ENCODE data around the gene RAB11FIP5. TPM values are rescaled to one million over a fixed set of nuclear protein-coding genes. Genes with fewer than 3 reads are reported as not detected.

The RAB11FIP5 gene
- total RNA-seq, 1 donor from 2014 or later, result 12.0 TPM

GRCh38 chr2:73063472-73063871, 49.3 kb downstream of the RAB11FIP5 start:
- Histone ChIP-seq H3K27ac (ENCODE audit: low read depth, low read length) (peak overlapping the region; percentile 83), H3K4me1 (ENCODE audit: control insufficient read depth in 3 of 3, insufficient read depth in 3 of 3, low read length in 3 of 3) (peaks cover 23 to 36% (median 24%) of the 10 kb centered on the region in 3 donors), H3K36me3 (ENCODE audit: control insufficient read depth in 3 of 3, insufficient read depth in 3 of 3, low read length in 3 of 3) (peaks cover 0 to under 1% (median 0%) of the 10 kb centered on the region in 3 donors), H3K4me3 (ENCODE audit: low read length in 3 of 3) (no peak overlapping the region), H3K27me3 (ENCODE audit: control insufficient read depth in 3 of 3, insufficient read depth in 3 of 3, low read length in 3 of 3) (no peaks in the 10 kb centered on the region), H3K9me3 (ENCODE audit: control insufficient read depth in 3 of 3, low read length in 3 of 3) (no peaks in the 10 kb centered on the region), H3K9ac (ENCODE audit: low read depth in 1 of 3, low read length in 3 of 3) (no peak overlapping the region)

GRCh38 chr2:73059106-73059505, 53.6 kb downstream of the RAB11FIP5 start:
- H3K4me1 ChIP-seq (ENCODE audit: control insufficient read depth in 3 of 3, insufficient read depth in 3 of 3, low read length in 3 of 3), result peaks cover 6 to 19% (median 12%) of the 10 kb centered on the region in 3 donors
- H3K4me3 ChIP-seq (ENCODE audit: low read length in 3 of 3), result no peak overlapping the region
- no peak overlapping the region for H3K27ac ChIP-seq (ENCODE audit: low read depth, low read length)
- no peak overlapping the region for H3K9ac ChIP-seq (ENCODE audit: low read depth in 1 of 3, low read length in 3 of 3)
- peaks cover 11 to 20% (median 11%) of the 10 kb centered on the region in 3 donors for H3K36me3 ChIP-seq (ENCODE audit: control insufficient read depth in 3 of 3, insufficient read depth in 3 of 3, low read length in 3 of 3)
- no peaks in the 10 kb centered on the region for H3K27me3 ChIP-seq (ENCODE audit: control insufficient read depth in 3 of 3, insufficient read depth in 3 of 3, low read length in 3 of 3)
- H3K9me3 ChIP-seq (ENCODE audit: control insufficient read depth in 3 of 3, low read length in 3 of 3), result peaks cover 0 to 4% (median 0%) of the 10 kb centered on the region in 3 donors

GRCh38 chr2:73054980-73055379, 57.8 kb downstream of the RAB11FIP5 start:
- H3K4me1 ChIP-seq (ENCODE audit: control insufficient read depth in 3 of 3, insufficient read depth in 3 of 3, low read length in 3 of 3), result peaks cover 2 to 7% (median 6%) of the 10 kb centered on the region in 3 donors
- no peaks in the 10 kb centered on the region for H3K27me3 ChIP-seq (ENCODE audit: control insufficient read depth in 3 of 3, insufficient read depth in 3 of 3, low read length in 3 of 3)
- H3K36me3 ChIP-seq (ENCODE audit: control insufficient read depth in 3 of 3, insufficient read depth in 3 of 3, low read length in 3 of 3), result peaks cover 11 to 23% (median 20%) of the 10 kb centered on the region in 3 donors
- H3K4me3 ChIP-seq (ENCODE audit: low read length in 3 of 3), result no peak overlapping the region
- peaks cover 0 to 4% (median 0%) of the 10 kb centered on the region in 3 donors for H3K9me3 ChIP-seq (ENCODE audit: control insufficient read depth in 3 of 3, low read length in 3 of 3)
- no peak overlapping the region for H3K9ac ChIP-seq (ENCODE audit: low read depth in 1 of 3, low read length in 3 of 3)
- no peak overlapping the region for H3K27ac ChIP-seq (ENCODE audit: low read depth, low read length)

GRCh38 chr2:73053316-73054114, 59.2 kb downstream of the RAB11FIP5 start:
- Histone ChIP-seq H3K4me1 (ENCODE audit: control insufficient read depth in 3 of 3, insufficient read depth in 3 of 3, low read length in 3 of 3) (no peaks in the 10 kb centered on the region), H3K36me3 (ENCODE audit: control insufficient read depth in 3 of 3, insufficient read depth in 3 of 3, low read length in 3 of 3) (peaks cover 11 to 23% (median 20%) of the 10 kb centered on the region in 3 donors), H3K27ac (ENCODE audit: low read depth, low read length) (no peak overlapping the region), H3K4me3 (ENCODE audit: low read length in 3 of 3) (no peak overlapping the region), H3K9me3 (ENCODE audit: control insufficient read depth in 3 of 3, low read length in 3 of 3) (peaks cover 0 to 4% (median 0%) of the 10 kb centered on the region in 3 donors), H3K27me3 (ENCODE audit: control insufficient read depth in 3 of 3, insufficient read depth in 3 of 3, low read length in 3 of 3) (no peaks in the 10 kb centered on the region), H3K9ac (ENCODE audit: low read depth in 1 of 3, low read length in 3 of 3) (no peak overlapping the region)

GRCh38 chr2:73050121-73050545, 62.6 kb downstream of the RAB11FIP5 start:
- peaks cover 2 to 9% (median 3%) of the 10 kb centered on the region in 3 donors for H3K36me3 ChIP-seq (ENCODE audit: control insufficient read depth in 3 of 3, insufficient read depth in 3 of 3, low read length in 3 of 3)

GRCh38 chr2:73043929-73044832, 68.6 kb downstream of the RAB11FIP5 start:
- no peaks in the 10 kb centered on the region for H3K4me1 ChIP-seq (ENCODE audit: control insufficient read depth in 3 of 3, insufficient read depth in 3 of 3, low read length in 3 of 3)
- H3K27me3 ChIP-seq (ENCODE audit: control insufficient read depth in 3 of 3, insufficient read depth in 3 of 3, low read length in 3 of 3), result no peaks in the 10 kb centered on the region
- no peaks in the 10 kb centered on the region for H3K9me3 ChIP-seq (ENCODE audit: control insufficient read depth in 3 of 3, low read length in 3 of 3)
- H3K9ac ChIP-seq (ENCODE audit: low read depth in 1 of 3, low read length in 3 of 3), result no peak overlapping the region
- no peak overlapping the region for H3K4me3 ChIP-seq (ENCODE audit: low read length in 3 of 3)
- peaks cover 0 to 9% (median 4%) of the 10 kb centered on the region in 3 donors for H3K36me3 ChIP-seq (ENCODE audit: control insufficient read depth in 3 of 3, insufficient read depth in 3 of 3, low read length in 3 of 3)
- no peak overlapping the region for H3K27ac ChIP-seq (ENCODE audit: low read depth, low read length)

More at GRCh38 chr2:73050121-73050545, 62.6 kb downstream of the RAB11FIP5 start:
- no peak overlapping the region for H3K9ac ChIP-seq (ENCODE audit: low read depth in 1 of 3, low read length in 3 of 3)
- no peaks in the 10 kb centered on the region for H3K4me1 ChIP-seq (ENCODE audit: control insufficient read depth in 3 of 3, insufficient read depth in 3 of 3, low read length in 3 of 3)
- H3K27me3 ChIP-seq (ENCODE audit: control insufficient read depth in 3 of 3, insufficient read depth in 3 of 3, low read length in 3 of 3), result no peaks in the 10 kb centered on the region
- no peak overlapping the region for H3K4me3 ChIP-seq (ENCODE audit: low read length in 3 of 3)
- H3K9me3 ChIP-seq (ENCODE audit: control insufficient read depth in 3 of 3, low read length in 3 of 3), result no peaks in the 10 kb centered on the region
- no peak overlapping the region for H3K27ac ChIP-seq (ENCODE audit: low read depth, low read length)

GRCh38 chr2:73043276-73043675, 69.5 kb downstream of the RAB11FIP5 start:
- H3K27me3 ChIP-seq (ENCODE audit: control insufficient read depth in 3 of 3, insufficient read depth in 3 of 3, low read length in 3 of 3), result no peaks in the 10 kb centered on the region
- peaks cover under 1 to 10% (median 5%) of the 10 kb centered on the region in 3 donors for H3K36me3 ChIP-seq (ENCODE audit: control insufficient read depth in 3 of 3, insufficient read depth in 3 of 3, low read length in 3 of 3)
- H3K9ac ChIP-seq (ENCODE audit: low read depth in 1 of 3, low read length in 3 of 3), result no peak overlapping the region
- no peak overlapping the region for H3K27ac ChIP-seq (ENCODE audit: low read depth, low read length)
- H3K9me3 ChIP-seq (ENCODE audit: control insufficient read depth in 3 of 3, low read length in 3 of 3), result no peaks in the 10 kb centered on the region
- H3K4me3 ChIP-seq (ENCODE audit: low read length in 3 of 3), result no peak overlapping the region
- H3K4me1 ChIP-seq (ENCODE audit: control insufficient read depth in 3 of 3, insufficient read depth in 3 of 3, low read length in 3 of 3), result no peaks in the 10 kb centered on the region

GRCh38 chr2:73037947-73038585, 74.7 kb downstream of the RAB11FIP5 start:
- no peak overlapping the region for H3K4me3 ChIP-seq (ENCODE audit: low read length in 3 of 3)
- H3K27me3 ChIP-seq (ENCODE audit: control insufficient read depth in 3 of 3, insufficient read depth in 3 of 3, low read length in 3 of 3), result no peaks in the 10 kb centered on the region
- H3K27ac ChIP-seq (ENCODE audit: low read depth, low read length), result no peak overlapping the region
- peaks cover 7 to 17% (median 9%) of the 10 kb centered on the region in 3 donors for H3K36me3 ChIP-seq (ENCODE audit: control insufficient read depth in 3 of 3, insufficient read depth in 3 of 3, low read length in 3 of 3)
- no peak overlapping the region for H3K9ac ChIP-seq (ENCODE audit: low read depth in 1 of 3, low read length in 3 of 3)
- no peaks in the 10 kb centered on the region for H3K9me3 ChIP-seq (ENCODE audit: control insufficient read depth in 3 of 3, low read length in 3 of 3)
- H3K4me1 ChIP-seq (ENCODE audit: control insufficient read depth in 3 of 3, insufficient read depth in 3 of 3, low read length in 3 of 3), result peaks cover 0 to 3% (median 2%) of the 10 kb centered on the region in 3 donors

GRCh38 chr2:73036766-73037165, 76.0 kb downstream of the RAB11FIP5 start:
- Histone ChIP-seq H3K27ac (ENCODE audit: low read depth, low read length) (no peak overlapping the region), H3K4me1 (ENCODE audit: control insufficient read depth in 3 of 3, insufficient read depth in 3 of 3, low read length in 3 of 3) (peaks cover 0 to 3% (median 2%) of the 10 kb centered on the region in 3 donors), H3K9ac (ENCODE audit: low read depth in 1 of 3, low read length in 3 of 3) (no peak overlapping the region), H3K9me3 (ENCODE audit: control insufficient read depth in 3 of 3, low read length in 3 of 3) (no peaks in the 10 kb centered on the region), H3K27me3 (ENCODE audit: control insufficient read depth in 3 of 3, insufficient read depth in 3 of 3, low read length in 3 of 3) (no peaks in the 10 kb centered on the region), H3K4me3 (ENCODE audit: low read length in 3 of 3) (no peak overlapping the region), H3K36me3 (ENCODE audit: control insufficient read depth in 3 of 3, insufficient read depth in 3 of 3, low read length in 3 of 3) (peaks cover 9 to 17% (median 10%) of the 10 kb centered on the region in 3 donors)
